Astrocyte (in vitro differentiated cells and primary cell): ENCODE data around the gene STAP1. TPM values are rescaled to one million over a fixed set of nuclear protein-coding genes. Genes with fewer than 3 reads are reported as not detected.

ENCODE experiments used
- DNase-seq: peaks from one replicate; pipeline ENCODE4 v3.0.0-alpha.2; 2010; ENCODE audit warnings: low read depth
- FAIRE-seq: peaks from 2 replicates; lab custom pipeline; 2011; peaks lifted over from hg19 to GRCh38; lab: Jason Lieb, UNC
- H2AFZ ChIP-seq: 2 replicates; pipeline ENCODE4 v1.6.0; 2012; ENCODE audit warnings: low read depth, low read length, inconsistent platforms
- H3K27ac ChIP-seq: 2 replicates; pipeline ENCODE4 v1.5.1; 2011; ENCODE audit warnings: low read depth, low read length, inconsistent platforms
- H3K27me3 ChIP-seq: 2 replicates; pipeline ENCODE4 v1.6.0; 2011; ENCODE audit warnings: low read length, inconsistent platforms; ENCODE audit not compliant: insufficient read depth
- H3K36me3 ChIP-seq: 2 replicates; pipeline ENCODE4 v1.5.1; 2011; ENCODE audit warnings: low read length, inconsistent platforms; ENCODE audit not compliant: insufficient read depth
- H3K4me1 ChIP-seq: 2 replicates; pipeline ENCODE4 v1.5.1; 2011; ENCODE audit warnings: low read length, inconsistent platforms; ENCODE audit not compliant: insufficient read depth
- H3K4me2 ChIP-seq: 2 replicates; pipeline ENCODE4 v1.6.0; 2012; ENCODE audit warnings: low read length, inconsistent platforms
- H3K4me3 ChIP-seq: 2 replicates; pipeline ENCODE4 v1.5.1; 2011; ENCODE audit warnings: low read depth, mild to moderate bottlenecking, low read length, inconsistent platforms; ENCODE audit not compliant: insufficient read depth
- H3K79me2 ChIP-seq: 2 replicates; pipeline ENCODE4 v1.6.0; 2012; ENCODE audit warnings: mild to moderate bottlenecking, low read length, inconsistent platforms; ENCODE audit not compliant: insufficient read depth
- H3K9ac ChIP-seq: 2 replicates; pipeline ENCODE4 v1.6.0; 2012; ENCODE audit warnings: mild to moderate bottlenecking, low read length, inconsistent platforms
- H3K9me3 ChIP-seq: 2 replicates; pipeline ENCODE4 v1.5.1; 2012; ENCODE audit warnings: low read depth, mild to moderate bottlenecking, low read length, inconsistent platforms; ENCODE audit not compliant: insufficient read depth
- H4K20me1 ChIP-seq: 2 replicates; pipeline ENCODE4 v1.6.0; 2012; ENCODE audit warnings: low read length, inconsistent platforms; ENCODE audit not compliant: insufficient read depth
- H3K27ac Mint-ChIP-seq: one replicate; pipeline ENCODE4 v1.8.0; 2021; ENCODE audit warnings: mild to moderate bottlenecking, mixed read lengths; ENCODE audit not compliant: unreplicated experiment
- H3K27me3 Mint-ChIP-seq: one replicate; pipeline ENCODE4 v1.8.0; 2021; ENCODE audit warnings: low read depth, mixed read lengths; ENCODE audit not compliant: unreplicated experiment
- H3K36me3 Mint-ChIP-seq: one replicate; pipeline ENCODE4 v1.8.0; 2021; ENCODE audit warnings: low read depth, mixed read lengths; ENCODE audit not compliant: unreplicated experiment
- H3K4me1 Mint-ChIP-seq: one replicate; pipeline ENCODE4 v1.8.0; 2021; ENCODE audit warnings: low read depth, mixed read lengths; ENCODE audit not compliant: unreplicated experiment
- H3K4me3 Mint-ChIP-seq: one replicate; pipeline ENCODE4 v1.8.0; 2021; ENCODE audit warnings: mild to moderate bottlenecking, moderate library complexity, mixed read lengths; ENCODE audit not compliant: unreplicated experiment
- H3K9me3 Mint-ChIP-seq: one replicate; pipeline ENCODE4 v1.8.0; 2021; ENCODE audit warnings: mild to moderate bottlenecking, mixed read lengths; ENCODE audit not compliant: unreplicated experiment
- EZH2 ChIP-seq: IDR thresholded peaks from 2 replicates; pipeline ENCODE4 v1.6.1; 2012; ENCODE audit warnings: mild to moderate bottlenecking, low read length, inconsistent platforms; ENCODE audit not compliant: insufficient read depth
- total RNA-seq: library from RNA; stranded (reverse); gene quantifications from 2 replicates; pipeline ENCODE4 v1.2.1, GENCODE V29; 2021
- TF ChIP-seq, protein P1 (sequence below): IDR thresholded peaks from 2 replicates; pipeline ENCODE4 v1.5.1; 2011; ENCODE audit warnings: low read depth, mild to moderate bottlenecking, inconsistent platforms, low read length, moderate library complexity; ENCODE audit not compliant: insufficient read depth

Gene STAP1
- total RNA-seq, 1 donor from 2014 or later, result not detected

DNA sequence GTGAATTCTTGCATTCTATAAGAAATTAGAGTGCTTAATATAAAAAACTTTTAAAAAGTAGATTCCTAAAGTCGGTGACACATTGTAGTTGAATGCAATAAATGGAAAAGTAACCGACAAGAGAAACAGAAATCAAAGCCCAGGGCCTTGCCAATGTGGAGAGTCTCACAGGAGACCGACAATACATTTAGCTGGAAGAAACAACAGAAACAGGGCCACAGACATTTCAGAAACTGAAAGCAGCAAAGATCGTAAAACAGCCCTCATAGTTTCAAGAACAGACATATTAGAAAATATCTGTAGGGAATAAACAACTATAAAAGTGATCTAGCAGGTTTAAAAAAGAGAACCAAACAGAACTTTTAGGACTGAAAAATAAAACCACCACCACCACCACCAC lies 49.5 kb downstream of the STAP1 start:
- Mint-ChIP-seq H3K9me3 (no peaks in the 10 kb centered on the region), H3K36me3 (peaks cover 5% of the 10 kb centered on the region), H3K4me1 (peaks cover 2% of the 10 kb centered on the region), H3K4me3 (no peak overlapping the region), H3K27ac (no peak overlapping the region), H3K27me3 (no peaks in the 10 kb centered on the region)
- no peaks in the 10 kb centered on the region for H3K4me1 ChIP-seq
- TF ChIP-seq, protein P1, sequence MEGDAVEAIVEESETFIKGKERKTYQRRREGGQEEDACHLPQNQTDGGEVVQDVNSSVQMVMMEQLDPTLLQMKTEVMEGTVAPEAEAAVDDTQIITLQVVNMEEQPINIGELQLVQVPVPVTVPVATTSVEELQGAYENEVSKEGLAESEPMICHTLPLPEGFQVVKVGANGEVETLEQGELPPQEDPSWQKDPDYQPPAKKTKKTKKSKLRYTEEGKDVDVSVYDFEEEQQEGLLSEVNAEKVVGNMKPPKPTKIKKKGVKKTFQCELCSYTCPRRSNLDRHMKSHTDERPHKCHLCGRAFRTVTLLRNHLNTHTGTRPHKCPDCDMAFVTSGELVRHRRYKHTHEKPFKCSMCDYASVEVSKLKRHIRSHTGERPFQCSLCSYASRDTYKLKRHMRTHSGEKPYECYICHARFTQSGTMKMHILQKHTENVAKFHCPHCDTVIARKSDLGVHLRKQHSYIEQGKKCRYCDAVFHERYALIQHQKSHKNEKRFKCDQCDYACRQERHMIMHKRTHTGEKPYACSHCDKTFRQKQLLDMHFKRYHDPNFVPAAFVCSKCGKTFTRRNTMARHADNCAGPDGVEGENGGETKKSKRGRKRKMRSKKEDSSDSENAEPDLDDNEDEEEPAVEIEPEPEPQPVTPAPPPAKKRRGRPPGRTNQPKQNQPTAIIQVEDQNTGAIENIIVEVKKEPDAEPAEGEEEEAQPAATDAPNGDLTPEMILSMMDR, result no peak
- TF ChIP-seq EZH2, result no peak
- H4K20me1 ChIP-seq, result no peaks in the 10 kb centered on the region
- H3K27ac ChIP-seq, result no peak overlapping the region
- H3K36me3 ChIP-seq, result no peaks in the 10 kb centered on the region
- H3K27me3 ChIP-seq, result no peaks in the 10 kb centered on the region
- DNase-seq (no peak), FAIRE-seq (no peak)
- no peaks in the 10 kb centered on the region for H3K9me3 ChIP-seq
- no peaks in the 10 kb centered on the region for H3K79me2 ChIP-seq
- H3K4me3 ChIP-seq, result no peak overlapping the region
- no peak overlapping the region for H3K4me2 ChIP-seq
- H2AFZ ChIP-seq, result no peak overlapping the region
- H3K9ac ChIP-seq, result no peak overlapping the region

DNA sequence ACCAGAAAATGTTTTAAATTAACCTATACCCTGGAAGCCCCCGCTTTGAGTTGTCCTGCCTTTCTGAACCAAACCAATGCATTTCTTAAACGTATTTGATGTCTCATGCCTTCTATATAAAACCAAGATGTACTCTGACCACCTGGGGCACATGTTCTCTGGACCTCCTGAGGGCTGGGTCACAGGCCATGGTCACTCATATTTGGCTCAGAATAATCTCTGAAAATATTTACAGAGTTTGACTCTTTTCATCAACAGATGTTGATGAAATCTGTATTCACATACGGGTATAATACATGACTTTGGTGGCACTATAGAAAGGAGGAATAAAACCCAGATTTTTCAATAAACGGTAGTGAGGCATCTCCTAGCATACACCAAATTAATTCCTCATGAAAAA lies 55.7 kb downstream of the STAP1 start:
- H2AFZ ChIP-seq, result no peak overlapping the region
- H4K20me1 ChIP-seq, result no peaks in the 10 kb centered on the region
- H3K4me1 ChIP-seq, result no peaks in the 10 kb centered on the region
- Mint-ChIP-seq H3K9me3 (no peaks in the 10 kb centered on the region), H3K4me1 (no peaks in the 10 kb centered on the region), H3K36me3 (peaks cover 10% of the 10 kb centered on the region), H3K27me3 (no peaks in the 10 kb centered on the region), H3K27ac (no peak overlapping the region), H3K4me3 (no peak overlapping the region)
- DNase-seq, result no peak
- FAIRE-seq, result no peak
- H3K4me3 ChIP-seq, result no peak overlapping the region
- no peaks in the 10 kb centered on the region for H3K9me3 ChIP-seq
- H3K79me2 ChIP-seq, result no peaks in the 10 kb centered on the region
- TF ChIP-seq, protein P1, result no peak
- no peak for TF ChIP-seq EZH2
- H3K27ac ChIP-seq, result no peak overlapping the region
- no peak overlapping the region for H3K9ac ChIP-seq
- peaks cover 15% of the 10 kb centered on the region for H3K36me3 ChIP-seq
- no peak overlapping the region for H3K4me2 ChIP-seq
- H3K27me3 ChIP-seq, result no peaks in the 10 kb centered on the region

DNA sequence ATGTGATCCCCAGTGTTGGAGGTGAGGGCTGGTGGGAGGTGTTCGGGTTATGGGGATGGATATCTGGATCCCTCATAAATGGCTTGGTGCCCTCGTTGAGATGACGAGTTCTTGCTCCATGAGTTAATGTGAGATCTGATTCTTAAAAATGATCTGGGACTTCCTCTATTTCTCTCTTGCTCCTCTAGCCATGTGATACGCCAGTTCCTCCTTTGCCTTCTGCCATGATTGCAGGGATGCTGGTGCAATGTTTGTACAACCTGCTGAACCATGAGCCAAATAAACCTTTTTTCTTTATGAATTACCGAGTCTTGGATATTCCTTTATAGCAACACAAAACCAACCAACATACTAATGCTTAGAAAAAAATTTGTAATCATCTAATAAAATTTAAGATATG lies 56.6 kb downstream of the STAP1 start:
- FAIRE-seq, result no peak
- Histone ChIP-seq H3K4me2 (no peak overlapping the region), H3K36me3 (peaks cover 15% of the 10 kb centered on the region), H3K79me2 (no peaks in the 10 kb centered on the region), H3K9me3 (no peaks in the 10 kb centered on the region), H4K20me1 (no peaks in the 10 kb centered on the region), H2AFZ (no peak overlapping the region), H3K27ac (no peak overlapping the region), H3K4me3 (no peak overlapping the region), H3K4me1 (no peaks in the 10 kb centered on the region), H3K27me3 (no peaks in the 10 kb centered on the region), H3K9ac (no peak overlapping the region)
- no peak for TF ChIP-seq EZH2
- TF ChIP-seq, protein P1, result no peak
- Mint-ChIP-seq H3K36me3 (peaks cover 10% of the 10 kb centered on the region), H3K4me3 (no peak overlapping the region), H3K27me3 (no peaks in the 10 kb centered on the region), H3K9me3 (no peaks in the 10 kb centered on the region), H3K27ac (no peak overlapping the region), H3K4me1 (no peaks in the 10 kb centered on the region)
- no peak for DNase-seq
